K562 (cell line): ENCODE data around the gene OR11A1. TPM values are rescaled to one million over a fixed set of nuclear protein-coding genes. Genes with fewer than 3 reads are reported as not detected.

ENCODE experiments used
- FIP1L1 ChIP-seq: fragments of 200-400 bp; formaldehyde crosslinking; IDR thresholded peaks from 2 replicates; pipeline ENCODE4 v1.6.1; 2018; ENCODE audit warnings: mild to moderate bottlenecking, low read depth, low read length; ENCODE audit not compliant: poor library complexity, severe bottlenecking
- ZNF12 ChIP-seq: sonication (generic); formaldehyde crosslinking; IDR thresholded peaks from 2 replicates; pipeline ENCODE4 v1.4.0; 2020; ENCODE audit warnings: mild to moderate bottlenecking, missing genetic modification reagents
- polyA plus RNA-seq, 8 experiments: library from polyadenylated mRNA; depleted of rRNA in 4 of 8; stranded (reverse) in 5 of 8; unstranded in 3 of 8; fragments of >200 nt; fragmentation: Nextera tagmentation in 2 of 8; fragmentation: Illumina TruSeq in 1 of 8; extraction: Ambion mirVana in 2 of 8; extraction: Trizol in 1 of 8; gene quantifications; 2 replicates each; pipeline versions ENCODE4 v1.2.1 to v1.2.3, GENCODE V29; 2011 to 2014; ENCODE audit warnings: inconsistent platforms in 1 of 8, missing spikeins in 1 of 8
- total RNA-seq, 7 experiments: library from RNA; depleted of rRNA in 6 of 7; stranded (reverse); fragments of >200 nt in 6 of 7; fragmentation: Illumina TruSeq in 2 of 7; extraction: Trizol in 2 of 7; gene quantifications; 2 replicates each; pipeline versions ENCODE4 v1.2.1 to v1.2.3, GENCODE V29; 2011 to 2021; ENCODE audit warnings: low replicate concordance in 1 of 7
- TF ChIP-seq, protein P1 (sequence below), 2 experiments: fragments of 450-650 bp; IDR thresholded peaks; 2 replicates each; pipeline ENCODE4 v1.6.1; 2016; ENCODE audit warnings: mild to moderate bottlenecking in 2 of 2, borderline replicate concordance in 1 of 2, low read depth in 1 of 2, moderate library complexity in 1 of 2

The OR11A1 gene
- total and polyA plus RNA-seq, 9 of the 15 experiments (the other 6 are each of a cell fraction or from before 2014, with no cell fraction given): not detected

DNA sequence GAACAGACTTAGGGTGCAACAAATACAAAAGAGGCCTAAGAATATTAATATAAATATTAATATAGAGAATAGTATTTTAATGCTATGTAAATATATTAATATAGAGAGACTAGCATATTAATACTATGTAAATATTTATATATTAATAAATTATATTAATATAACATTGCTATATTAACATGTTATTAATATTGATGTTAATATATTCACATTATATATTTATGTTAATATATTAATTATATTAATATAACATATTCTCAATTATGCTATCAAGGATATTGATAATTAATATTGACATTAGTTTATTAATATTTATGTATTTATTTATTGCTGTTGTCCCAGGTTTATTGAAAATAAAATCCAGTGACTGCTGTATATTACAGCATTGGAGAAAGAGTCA, 32.0 kb upstream of the OR11A1 start (continued):
- TF ChIP-seq, protein P1, sequence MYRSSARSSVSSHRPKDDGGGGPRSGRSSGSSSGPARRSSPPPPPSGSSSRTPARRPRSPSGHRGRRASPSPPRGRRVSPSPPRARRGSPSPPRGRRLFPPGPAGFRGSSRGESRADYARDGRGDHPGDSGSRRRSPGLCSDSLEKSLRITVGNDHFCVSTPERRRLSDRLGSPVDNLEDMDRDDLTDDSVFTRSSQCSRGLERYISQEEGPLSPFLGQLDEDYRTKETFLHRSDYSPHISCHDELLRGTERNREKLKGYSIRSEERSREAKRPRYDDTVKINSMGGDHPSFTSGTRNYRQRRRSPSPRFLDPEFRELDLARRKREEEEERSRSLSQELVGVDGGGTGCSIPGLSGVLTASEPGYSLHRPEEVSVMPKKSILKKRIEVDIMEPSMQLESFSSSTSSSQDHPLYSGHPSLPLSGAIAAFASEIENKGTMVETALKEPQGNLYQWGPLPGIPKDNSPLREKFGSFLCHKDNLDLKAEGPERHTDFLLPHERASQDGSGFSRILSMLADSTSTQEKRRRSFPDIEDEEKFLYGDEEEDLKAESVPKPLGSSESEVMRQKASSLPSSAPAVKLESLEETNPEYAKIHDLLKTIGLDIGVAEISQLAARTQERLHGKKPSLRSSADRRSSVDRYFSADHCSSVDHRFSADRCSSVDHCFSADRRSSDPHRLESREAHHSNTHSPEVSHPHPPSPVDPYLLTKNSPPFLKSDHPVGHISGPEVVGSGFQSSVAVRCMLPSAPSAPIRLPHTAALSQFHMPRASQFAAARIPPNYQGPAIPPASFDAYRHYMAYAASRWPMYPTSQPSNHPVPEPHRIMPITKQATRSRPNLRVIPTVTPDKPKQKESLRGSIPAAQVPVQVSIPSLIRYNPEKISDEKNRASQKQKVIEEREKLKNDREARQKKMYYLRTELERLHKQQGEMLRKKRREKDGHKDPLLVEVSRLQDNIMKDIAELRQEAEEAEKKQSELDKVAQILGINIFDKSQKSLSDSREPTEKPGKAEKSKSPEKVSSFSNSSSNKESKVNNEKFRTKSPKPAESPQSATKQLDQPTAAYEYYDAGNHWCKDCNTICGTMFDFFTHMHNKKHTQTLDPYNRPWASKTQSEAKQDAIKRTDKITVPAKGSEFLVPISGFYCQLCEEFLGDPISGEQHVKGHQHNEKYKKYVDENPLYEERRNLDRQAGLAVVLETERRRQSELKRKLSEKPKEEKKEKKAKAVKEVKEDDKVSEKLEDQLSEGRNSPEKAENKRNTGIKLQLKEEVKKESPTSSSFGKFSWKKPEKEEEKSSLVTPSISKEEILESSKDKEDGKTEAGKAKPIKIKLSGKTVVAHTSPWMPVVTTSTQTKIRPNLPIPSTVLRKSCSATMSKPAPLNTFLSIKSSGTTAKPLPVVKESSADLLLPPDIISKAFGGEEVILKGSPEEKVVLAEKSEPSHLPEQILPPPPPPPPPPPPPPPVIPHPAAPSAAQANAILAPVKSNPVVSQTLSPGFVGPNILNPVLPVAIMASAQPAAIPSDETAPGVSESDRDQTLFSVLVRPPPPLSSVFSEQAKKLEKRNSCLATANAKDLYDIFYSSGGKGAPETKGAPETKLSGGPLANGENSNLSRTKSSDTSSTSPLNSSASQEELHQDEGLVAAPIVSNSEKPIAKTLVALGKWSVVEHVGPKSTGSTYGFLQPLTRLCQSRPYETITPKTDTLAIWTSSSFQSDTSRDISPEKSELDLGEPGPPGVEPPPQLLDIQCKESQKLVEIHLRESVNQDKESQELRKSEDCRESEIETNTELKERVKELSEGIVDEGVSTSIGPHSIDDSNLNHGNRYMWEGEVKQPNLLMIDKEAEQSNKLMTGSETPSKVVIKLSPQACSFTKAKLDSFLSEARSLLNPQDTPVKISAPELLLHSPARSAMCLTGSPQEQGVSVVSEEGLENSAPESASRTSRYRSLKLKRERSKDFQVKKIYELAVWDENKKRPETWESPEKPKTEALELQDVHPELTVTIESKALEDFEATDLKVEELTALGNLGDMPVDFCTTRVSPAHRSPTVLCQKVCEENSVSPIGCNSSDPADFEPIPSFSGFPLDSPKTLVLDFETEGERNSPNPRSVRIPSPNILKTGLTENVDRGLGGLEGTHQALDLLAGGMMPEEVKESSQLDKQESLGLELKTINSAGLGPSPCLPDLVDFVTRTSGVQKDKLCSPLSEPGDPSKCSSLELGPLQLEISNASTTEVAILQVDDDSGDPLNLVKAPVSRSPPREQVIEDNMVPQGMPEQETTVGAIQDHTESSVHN (IDR thresholded peaks at IDR 0.05; ENCODE audit: borderline replicate concordance in 1 of 2, low read depth in 1 of 2): no peak
- TF ChIP-seq FIP1L1: no peak
- TF ChIP-seq ZNF12 (CRISPR knock-in tag): no peak
